T-helper 2 cell treated with Interferon-gamma antibody and Interleukin-4, amounts not matched to agents 100 ng/mL and 5 ng/mL, for 36 hours (primary cell): ENCODE data around the gene LAPTM5. TPM values are rescaled to one million over a fixed set of nuclear protein-coding genes. Genes with fewer than 3 reads are reported as not detected.
"Not testable (repeated sequence)": the region's sequence is repeated elsewhere in the genome, so short reads cannot be mapped to it uniquely, and the experiment has no call there.

ENCODE experiments used
- intact Hi-C: fragments of 100-400 bp; cut with micrococcal nuclease; formaldehyde crosslinking; loops from one replicate; pipeline ENCODE4 v1.15.1; 2023
- total RNA-seq: library from RNA; stranded (reverse); gene quantifications from 2 replicates; pipeline ENCODE4 v1.2.3, GENCODE V29; 2022

Gene LAPTM5
- total RNA-seq, 1 donor from 2014 or later, result 381 TPM

DNA sequence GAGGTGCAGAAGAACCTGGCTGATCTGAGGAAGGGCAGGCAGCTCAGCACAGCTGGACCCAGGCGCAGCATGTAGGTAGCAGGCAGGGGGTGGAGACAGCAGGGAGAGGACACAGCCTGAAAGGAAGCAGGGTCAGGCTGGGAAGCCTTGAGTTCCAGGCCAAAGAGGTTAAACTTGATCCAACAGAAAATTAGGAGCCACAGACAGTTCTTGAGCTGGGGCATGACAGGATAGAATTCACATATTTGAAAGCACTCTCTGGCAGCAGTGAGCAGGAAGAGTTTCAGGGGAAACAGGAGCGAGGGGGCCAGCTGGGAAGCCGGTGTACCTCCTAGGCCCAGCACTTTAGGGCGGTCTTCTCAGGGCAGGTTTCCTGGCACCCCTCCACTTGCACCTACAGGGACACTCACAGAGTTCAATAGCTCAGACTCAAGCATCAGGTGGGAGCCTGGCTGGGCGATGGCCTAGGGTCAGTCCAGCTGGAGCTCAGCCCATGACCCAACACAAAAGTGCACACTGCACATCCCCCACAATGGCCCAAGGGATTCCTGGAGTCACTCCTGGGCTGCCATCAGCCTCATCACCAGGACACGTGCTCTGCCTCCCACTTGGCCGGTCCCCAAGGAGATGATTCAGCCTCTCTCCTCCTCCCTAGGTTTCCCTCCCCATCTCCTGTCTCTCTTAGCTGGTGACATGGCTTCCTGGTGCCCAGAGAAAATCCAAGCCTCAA lies 56.9 kb downstream of the LAPTM5 start:
- intact Hi-C loops, result no loop called here

DNA sequence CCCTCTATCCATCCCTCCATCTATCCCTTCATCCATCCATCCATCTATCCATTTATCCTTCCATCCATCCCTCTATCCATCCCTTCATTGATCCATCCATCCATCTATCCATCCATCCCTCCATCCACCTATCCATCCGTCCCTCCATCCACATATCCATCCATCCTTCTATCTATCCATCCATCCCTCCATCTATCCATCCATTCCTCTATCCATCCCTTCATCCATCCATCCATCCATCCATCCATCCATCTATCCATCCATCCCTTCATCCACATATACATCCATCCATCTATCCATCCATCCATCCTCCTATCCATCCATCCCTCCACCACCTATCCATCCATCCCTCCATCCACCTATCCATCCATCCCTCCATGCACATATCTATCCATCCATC lies 57.8 kb downstream of the LAPTM5 start:
- intact Hi-C loops, result no loop called here

DNA sequence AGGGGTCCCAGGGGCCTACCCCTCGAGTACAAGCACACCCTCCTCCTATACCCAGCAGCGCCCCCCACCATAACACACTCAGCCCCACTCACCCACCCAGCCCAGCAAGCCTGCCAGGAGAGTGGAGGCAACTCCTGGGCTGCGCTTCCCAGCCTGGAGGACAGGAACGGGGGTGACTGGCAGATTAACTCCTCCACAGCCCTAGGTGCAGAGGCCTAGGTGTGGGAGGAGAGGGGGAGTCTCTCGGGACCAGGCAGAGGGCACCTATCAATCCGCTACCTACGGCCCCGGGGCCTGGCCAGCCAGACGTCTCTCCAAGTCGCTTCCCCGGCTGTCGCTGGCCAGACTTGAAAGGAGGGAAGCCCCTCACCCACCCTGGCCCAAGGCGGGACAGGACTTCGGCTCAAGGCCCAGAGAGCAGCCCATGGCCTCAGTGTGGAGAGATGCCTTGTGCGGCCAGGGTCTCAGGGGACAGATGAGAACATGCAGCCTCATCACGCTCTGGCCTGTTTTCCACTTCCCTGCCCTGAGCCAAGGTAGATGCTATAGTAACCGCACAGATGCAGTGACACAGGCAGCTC lies 59.1 kb downstream of the LAPTM5 start:
- intact Hi-C loops, result no loop called here

DNA sequence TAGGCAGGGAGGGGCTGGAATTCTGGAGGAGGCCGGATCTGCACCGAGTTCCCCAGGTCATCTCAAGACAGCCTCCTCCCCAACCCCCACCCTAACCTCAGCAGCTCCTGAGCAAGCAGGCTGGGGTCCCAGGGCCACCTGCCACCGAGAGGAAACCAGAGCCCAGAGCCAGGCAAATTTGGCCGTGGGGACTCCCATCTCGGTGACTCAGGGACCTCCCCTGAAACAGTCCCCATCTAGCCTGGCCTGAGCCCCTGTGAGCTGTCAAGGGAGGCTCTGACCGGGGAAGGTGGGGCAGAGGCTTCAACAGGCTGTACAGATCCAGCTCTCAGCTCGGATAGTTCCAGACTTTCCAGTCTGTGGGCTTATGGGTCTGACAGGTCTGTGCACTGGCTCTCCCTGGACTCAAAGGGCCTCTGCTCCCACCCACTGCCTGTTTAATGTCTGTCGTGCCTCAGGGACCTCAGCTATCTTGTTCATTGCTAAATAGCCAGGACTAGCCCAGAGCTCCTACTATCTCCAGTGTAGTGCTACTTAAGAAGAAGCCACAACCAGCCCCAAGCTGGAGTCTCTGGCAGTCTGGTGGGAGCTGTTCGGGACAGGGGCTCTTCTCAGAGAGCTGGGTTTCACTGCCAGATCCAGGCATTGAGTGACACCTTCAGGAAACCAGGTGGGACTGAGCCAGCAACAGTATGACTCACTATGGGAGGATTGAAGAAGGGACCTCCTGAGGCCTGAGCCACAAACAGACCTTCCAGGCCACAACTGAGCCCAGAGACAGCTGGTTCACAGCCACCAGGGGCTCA lies 59.8 kb downstream of the LAPTM5 start:
- intact Hi-C loops, result no loop called here

DNA sequence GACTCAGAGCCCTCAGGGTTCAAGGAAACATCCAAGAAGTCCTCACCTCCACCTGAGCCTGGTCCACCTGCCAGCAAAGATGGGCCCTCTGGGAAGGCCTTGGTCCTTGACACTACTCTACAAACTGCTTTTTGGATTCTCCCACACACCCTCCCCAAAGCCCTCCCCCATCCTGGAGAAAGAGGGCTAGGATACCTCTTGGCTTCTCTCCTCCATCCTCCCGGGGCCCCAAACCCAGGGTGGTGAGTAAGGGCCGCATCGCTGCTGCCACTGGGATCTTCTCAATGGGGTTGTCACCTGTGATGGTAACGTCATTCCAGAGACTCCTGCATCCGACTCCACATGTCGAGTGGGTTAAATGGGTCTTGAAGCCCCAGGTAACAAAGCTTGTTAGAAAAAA lies 60.7 kb downstream of the LAPTM5 start:
- intact Hi-C loops, result no loop called here

DNA sequence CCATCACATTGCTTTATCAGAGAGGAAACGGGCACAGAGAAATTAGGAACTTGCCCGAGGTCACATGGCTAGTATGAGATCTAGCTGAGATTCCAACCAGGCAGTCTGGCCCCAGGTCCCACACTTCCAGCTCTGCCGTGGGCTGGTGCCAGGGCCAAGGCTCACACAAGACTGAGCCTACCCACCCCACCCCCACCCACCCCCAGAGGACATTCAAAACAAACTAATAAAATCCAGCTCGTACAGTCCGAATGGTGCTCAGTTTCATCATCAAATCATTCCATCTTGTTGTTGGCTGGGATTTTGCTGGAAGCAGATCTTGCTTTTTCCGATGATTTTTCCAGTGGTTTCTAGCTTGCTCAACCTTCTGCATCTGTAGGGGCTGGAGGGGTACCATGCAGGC lies 62.1 kb downstream of the LAPTM5 start:
- intact Hi-C loops, result no loop called here

DNA sequence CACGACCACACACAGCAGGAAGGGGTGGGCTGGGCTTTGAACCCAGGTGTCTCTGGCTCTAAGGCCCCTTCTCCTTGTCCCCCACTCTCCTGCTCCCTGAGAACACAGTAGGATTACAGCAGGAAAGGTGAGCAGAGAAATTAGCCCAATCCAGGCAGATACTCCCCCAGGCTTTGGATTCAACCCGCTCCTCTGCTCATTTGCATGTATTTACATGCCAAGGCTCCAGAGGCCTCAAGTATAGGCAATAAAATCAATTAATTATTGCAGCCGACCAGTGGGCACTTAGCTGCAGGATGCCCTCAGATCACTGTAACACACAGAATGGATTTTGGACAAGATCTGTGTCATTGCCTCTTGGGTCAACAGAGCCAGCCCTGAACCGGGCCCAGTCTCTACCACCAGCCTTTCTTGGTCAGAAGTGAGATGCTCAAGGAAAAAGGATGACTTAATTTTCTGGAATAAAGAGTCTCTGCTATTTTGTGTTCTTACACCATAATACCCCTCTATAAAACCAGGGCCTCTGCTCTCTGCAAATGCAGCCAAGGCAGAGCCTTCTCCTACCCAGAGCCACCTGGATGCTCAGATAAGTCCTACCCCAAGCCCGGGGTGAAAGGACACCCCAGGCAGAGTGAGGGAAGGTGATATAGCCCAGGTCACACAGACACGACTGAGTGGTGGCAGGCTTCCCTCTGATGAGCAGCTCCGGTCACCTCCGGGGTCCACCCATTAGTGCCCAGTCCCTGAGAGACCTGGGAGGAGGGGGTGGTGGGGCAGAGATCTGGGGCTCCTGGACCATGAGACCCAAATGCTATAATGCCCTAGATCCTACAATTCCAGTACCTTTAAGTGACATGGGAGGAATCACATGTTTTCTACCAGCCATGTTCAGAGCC lies 63.0 kb downstream of the LAPTM5 start:
- intact Hi-C loops, result no loop called here

DNA sequence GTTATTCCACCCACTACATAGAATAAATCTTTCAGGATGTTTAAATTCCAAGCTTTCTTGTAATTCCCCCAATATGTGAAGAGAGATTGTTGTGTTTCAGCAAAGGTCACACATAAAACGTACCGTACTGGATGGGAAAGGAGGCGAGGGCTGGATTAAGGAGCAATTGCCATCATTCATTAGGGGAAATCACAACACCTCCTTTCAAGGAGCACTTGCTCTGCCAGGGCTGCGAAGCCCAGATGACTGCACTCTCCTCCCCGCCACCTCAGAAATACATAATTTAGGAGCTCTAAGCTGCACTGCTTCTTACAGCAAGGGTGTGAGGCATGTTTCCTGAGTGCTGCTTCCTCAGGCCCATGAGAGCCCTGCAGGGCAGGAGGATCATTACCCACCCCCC lies 63.8 kb downstream of the LAPTM5 start:
- intact Hi-C loops, result no loop called here

DNA sequence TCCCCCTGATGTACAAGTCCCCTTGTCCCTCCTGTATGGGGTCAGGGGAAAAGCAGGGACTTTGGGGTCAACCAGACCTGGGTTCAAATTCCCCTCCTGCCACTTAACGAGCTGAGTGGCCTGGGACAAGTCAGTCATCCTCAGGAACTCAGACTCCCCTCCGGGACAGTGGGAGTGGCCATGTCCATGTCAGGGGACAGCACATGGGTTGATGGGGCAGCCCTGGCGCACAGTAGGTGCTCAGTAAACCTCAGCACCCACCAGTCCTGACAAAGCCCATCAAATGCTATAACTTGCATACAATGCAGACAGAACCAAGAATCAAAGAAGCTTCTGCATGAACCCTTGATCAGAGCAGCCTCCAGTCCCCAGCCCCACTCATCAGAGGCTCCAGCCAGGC lies 64.2 kb downstream of the LAPTM5 start:
- intact Hi-C loops, result no loop called here

DNA sequence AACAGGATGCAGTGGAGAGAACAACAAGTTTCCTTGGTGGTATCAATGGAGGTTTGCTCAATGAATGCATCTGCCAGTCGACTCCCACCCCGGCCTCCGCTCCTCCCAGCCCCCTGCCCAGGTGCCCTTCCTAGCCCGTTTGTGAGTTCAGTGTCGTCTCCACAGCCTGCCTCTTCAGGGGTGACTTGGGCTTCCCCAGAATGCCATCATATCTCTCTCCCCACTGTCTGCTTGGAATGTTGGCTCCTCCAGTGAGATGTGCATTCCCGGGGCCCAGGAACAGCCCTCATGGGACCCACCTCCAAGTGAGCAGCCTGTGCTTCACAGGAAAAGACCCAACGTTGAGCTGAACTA lies 64.6 kb downstream of the LAPTM5 start:
- intact Hi-C loops, result no loop called here

DNA sequence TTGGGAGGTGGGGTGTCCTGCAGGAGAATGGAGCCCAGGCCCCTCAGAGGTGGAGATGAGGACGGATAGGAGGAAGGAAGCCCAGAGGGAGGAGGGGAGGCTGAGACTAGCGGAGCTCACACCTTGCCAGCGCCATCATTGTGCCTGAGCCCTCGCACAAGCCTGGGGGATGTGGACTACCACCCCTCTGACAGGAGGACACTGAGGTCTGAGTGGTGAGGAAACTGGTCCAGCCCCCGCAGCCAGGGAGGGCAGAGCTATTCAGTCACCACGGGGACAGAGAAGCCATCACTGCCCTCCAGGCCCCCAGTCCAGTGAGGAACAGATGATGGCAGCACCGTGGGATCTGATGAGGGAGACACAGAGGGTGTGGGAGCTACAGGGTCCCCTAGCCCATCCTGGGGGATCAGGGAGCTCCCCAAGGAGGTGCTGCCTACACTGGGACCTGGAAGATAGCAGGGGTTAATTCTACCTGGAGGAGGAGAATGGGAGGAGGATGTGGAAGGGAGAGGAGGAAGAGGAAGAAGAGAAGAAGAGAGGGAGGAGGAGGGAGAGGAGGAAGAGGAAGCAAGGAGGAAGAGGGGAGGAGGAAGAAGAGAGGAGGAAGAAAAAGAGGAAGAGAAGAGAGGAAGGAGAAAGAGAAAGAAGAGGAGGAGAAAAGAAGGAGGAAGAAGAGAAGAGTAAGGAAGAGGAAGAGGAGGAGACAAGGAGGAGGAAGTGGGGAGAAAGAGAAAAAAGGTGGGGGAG lies 65.2 kb downstream of the LAPTM5 start:
- intact Hi-C loops, result no loop called here

DNA sequence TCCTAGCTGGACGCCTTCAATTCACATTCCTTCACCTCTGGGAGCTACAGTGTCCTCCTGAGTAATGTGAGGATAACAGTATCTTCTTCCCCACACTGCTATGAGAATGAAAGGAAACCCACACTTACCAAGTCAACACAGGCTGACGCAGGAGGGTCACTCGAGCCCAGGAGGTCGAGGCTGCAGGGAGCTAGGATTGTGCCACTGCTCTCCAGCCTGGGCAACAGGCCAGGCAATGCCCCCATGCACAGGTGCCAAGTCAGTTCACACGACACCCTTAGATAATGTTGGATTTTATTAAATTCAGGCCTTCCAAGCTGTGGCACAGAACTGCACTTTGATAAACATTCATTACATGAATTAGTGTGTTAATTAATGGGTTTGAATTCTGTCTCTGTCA lies 66.1 kb downstream of the LAPTM5 start:
- intact Hi-C loops, result no loop called here

DNA sequence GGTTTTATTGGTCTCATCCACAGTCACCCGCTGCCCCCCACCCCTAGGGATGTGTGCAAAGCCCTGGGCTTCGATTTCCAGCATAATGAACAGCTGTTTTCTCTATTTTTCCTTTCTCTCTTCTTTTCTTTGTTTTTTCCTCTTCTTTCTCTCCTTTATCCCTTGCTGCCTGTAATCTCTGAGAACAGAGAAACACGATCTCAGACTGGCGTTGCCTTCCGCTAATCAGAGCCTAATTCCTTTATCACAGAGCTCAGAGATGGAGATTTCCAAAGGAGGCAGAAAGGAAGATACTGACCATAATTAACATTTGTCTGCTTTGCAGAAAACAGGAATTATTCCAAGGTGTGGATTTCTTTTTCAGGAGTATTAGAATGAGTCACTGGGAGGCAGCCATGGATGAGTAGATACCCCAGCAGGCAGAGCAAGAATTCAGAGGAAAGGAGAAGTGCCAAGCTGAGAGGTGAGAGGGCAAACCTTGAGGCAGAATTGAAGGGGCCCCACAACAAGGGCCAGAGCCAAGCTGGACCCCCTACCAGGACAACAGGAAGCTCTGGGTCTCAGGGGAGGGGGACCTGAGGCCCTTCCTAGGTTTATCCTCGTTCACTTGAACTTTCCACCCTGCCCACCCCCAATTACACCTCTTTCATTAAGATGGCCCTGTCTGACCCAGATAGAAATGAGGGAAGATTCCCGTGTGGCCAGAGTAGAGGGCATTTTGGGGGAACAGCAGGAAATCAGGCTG lies 67.5 kb downstream of the LAPTM5 start:
- intact Hi-C loops, result no loop called here

DNA sequence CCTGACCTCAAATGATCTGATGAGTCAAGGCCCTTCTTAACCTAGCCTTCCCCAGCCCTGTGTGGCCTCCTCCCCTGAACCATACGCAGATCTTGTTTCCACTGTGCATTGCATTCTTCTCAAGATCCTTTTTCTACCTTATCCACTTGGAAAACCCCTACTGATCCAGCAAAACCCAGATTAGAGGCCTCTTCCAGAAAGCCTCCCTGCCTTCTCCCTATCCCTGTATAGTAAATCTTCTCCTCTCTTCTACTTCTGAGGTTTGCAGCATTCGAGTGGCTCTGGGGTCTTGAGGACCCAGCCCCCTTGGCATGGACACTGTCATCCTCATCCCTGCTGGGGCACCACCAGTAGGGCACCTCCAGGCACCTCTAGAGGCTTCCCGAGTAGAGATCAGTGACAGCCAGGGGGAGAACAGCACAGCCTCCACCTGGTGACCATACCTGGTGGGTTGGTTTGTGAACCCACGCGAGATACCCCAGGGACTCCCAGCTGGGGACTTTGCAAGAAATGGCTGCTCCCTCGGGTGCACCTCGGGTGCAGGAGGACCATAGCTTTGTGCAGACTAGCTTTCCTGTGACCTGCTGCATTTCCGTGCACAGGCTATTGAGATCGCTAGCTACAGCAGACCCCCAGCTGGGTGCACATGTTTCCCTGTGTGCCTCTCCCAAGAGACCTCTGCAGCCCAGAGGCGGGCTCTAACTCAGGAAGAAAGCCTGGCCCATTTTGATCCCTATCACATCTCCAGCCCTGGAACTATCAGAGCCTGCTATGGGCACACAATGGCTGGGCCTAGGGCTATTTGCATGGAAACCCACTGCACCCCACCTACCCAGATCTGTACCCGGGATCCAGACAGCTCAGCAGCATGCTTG lies 68.4 kb downstream of the LAPTM5 start:
- intact Hi-C loops, result no loop called here

DNA sequence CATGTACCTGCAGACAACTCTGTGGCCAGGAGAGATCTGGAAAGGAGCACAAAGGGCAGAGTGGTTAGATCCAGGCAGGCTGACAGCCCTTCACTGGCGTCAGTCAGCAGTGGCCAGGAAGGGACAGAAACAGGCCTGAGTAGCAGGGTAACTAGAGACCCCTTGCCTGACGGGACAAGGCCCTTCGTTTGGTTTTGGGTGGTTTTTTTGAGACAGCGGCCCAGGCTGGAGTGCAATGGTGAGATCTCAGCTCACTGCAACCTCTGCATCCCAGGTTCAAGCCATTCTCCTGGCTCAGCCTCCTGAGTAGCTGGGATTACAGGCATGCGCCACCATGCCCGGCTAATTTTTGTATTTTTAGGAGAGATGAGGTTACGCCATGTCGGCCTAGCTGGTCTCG lies 69.1 kb downstream of the LAPTM5 start:
- intact Hi-C loops, result not testable (repeated sequence)

DNA sequence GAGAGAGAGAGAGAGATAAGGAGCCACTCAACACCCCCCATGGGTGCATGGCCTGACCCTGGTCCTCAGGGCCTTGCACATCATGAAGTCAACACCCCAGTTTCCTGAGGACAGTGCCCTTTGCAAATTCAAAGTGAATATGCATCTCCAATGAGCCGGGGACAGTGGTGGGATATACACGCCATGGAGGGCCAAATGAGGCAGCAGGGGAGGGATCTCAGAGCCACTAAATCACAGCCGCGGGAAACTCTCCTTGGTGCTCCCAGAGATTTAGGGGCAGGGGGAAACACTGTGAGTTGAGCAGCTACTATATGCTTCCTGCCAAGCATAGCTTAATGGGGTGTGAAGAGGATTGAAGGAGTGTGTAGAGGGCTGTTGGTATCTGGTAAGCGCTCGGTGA lies 69.7 kb downstream of the LAPTM5 start:
- intact Hi-C loops, result no loop called here

DNA sequence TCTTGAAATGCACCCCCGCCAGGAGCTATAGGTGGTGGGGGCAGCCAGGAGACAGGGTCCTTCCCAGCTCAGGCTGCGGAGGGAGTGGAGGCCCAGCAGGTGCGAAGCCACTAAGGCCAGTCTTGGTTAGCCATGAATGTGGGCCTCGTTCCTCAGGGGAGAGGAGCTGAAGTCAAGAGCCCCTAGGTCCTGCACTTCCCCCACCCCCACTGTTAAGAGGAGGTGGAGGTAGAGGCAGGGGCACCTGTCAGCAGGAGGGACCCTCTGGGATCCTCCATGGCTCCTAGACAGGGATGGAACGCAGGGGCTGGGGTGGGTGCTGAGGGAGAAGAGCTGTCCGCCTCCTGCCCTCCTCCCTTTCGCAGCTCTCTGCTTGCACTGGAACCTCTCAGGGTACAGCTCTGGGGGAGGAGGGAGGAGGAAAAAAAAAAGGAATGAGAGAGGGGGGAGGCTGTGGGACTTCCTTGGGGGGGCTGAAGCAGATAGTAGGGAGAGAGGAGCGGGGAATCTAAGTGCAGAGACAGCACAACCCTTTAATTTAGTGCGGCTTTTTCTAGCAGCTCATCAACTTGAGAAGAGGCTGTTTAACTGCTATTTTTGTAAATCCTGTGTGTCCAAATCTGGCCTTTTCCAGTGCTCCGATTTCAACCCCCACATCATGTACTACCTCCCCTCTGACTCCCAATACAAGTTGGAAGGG lies 71.2 kb downstream of the LAPTM5 start:
- intact Hi-C loops, result no loop called here

DNA sequence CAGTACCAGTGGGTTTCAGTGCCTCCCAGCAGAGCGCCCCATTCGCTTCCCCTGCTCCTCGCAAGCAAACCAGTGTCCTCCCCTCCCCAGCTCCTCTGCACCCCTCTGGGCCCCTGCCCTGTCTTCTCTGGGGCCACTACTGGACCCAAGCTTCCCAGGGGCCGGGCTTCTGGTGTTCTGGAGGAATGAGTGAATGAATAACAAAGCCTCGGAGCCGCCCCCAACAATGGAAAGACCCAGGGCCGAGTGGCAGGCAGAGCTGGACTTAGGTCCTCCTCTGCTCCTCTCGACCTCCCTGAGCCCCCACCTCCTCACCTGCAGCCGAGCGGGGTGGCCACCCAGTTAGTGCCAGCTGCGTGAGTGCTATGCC lies 71.8 kb downstream of the LAPTM5 start:
- intact Hi-C loops, result no loop called here
